HepG2 (cell line): ENCODE data around the gene PRM3. TPM values are rescaled to one million over a fixed set of nuclear protein-coding genes. Genes with fewer than 3 reads are reported as not detected.

Source experiments
- AKNA ChIP-seq: sonication (generic); formaldehyde crosslinking; IDR thresholded peaks from 2 replicates; pipeline ENCODE4 v1.4.0; 2020; ENCODE audit warnings: missing genetic modification reagents, borderline replicate concordance
- ELF3 ChIP-seq: IDR thresholded peaks from 2 replicates; pipeline ENCODE4 v1.6.1; 2016; ENCODE audit warnings: missing genetic modification reagents, missing compliant biosample characterization
- FOSL2 ChIP-seq: sonication (generic); formaldehyde crosslinking; IDR thresholded peaks from 2 replicates; pipeline ENCODE4 v1.4.0; 2020; ENCODE audit warnings: missing genetic modification reagents
- HMGXB4 ChIP-seq, 2 experiments: sonication (generic) in 1 of 2; formaldehyde crosslinking in 1 of 2; IDR thresholded peaks; 2 replicates each; pipeline versions ENCODE4 v1.4.0 to v1.6.1; 2018 to 2020; ENCODE audit warnings: missing genetic modification reagents in 2 of 2, borderline replicate concordance in 1 of 2, low read depth in 1 of 2, mild to moderate bottlenecking in 1 of 2, missing biosample characterization in 1 of 2
- IKZF5 ChIP-seq: IDR thresholded peaks from 2 replicates; pipeline ENCODE4 v1.6.1; 2018; ENCODE audit warnings: missing genetic modification reagents, mild to moderate bottlenecking, missing compliant biosample characterization
- KLF12 ChIP-seq: sonication (generic); formaldehyde crosslinking; IDR thresholded peaks from 2 replicates; pipeline ENCODE4 v1.4.0; 2020; ENCODE audit warnings: missing genetic modification reagents, borderline replicate concordance
- MEIS1 ChIP-seq: sonication (generic); formaldehyde crosslinking; IDR thresholded peaks from 2 replicates; pipeline ENCODE4 v1.9.0; 2021; ENCODE audit warnings: mild to moderate bottlenecking, missing genetic modification reagents, moderate library complexity, borderline replicate concordance
- MEIS2 ChIP-seq: sonication (generic); formaldehyde crosslinking; IDR thresholded peaks from 2 replicates; pipeline ENCODE4 v1.9.0; 2021; ENCODE audit warnings: mild to moderate bottlenecking, missing genetic modification reagents
- MTF2 ChIP-seq: sonication (generic); formaldehyde crosslinking; IDR thresholded peaks from 2 replicates; pipeline ENCODE4 v1.5.0; 2020; ENCODE audit warnings: missing genetic modification reagents, borderline replicate concordance
- NCOA2 ChIP-seq: sonication (generic); formaldehyde crosslinking; IDR thresholded peaks from 2 replicates; pipeline ENCODE4 v1.8.0; 2022; ENCODE audit warnings: inconsistent platforms
- NR3C1 ChIP-seq: sonication (generic); formaldehyde crosslinking; IDR thresholded peaks from 2 replicates; pipeline ENCODE4 v1.4.0; 2020; ENCODE audit warnings: missing genetic modification reagents
- PHF21A ChIP-seq: sonication (generic); formaldehyde crosslinking; IDR thresholded peaks from 2 replicates; pipeline ENCODE4 v1.5.0; 2020; ENCODE audit warnings: mild to moderate bottlenecking, missing genetic modification reagents
- RFXAP ChIP-seq: sonication (generic); formaldehyde crosslinking; IDR thresholded peaks from 2 replicates; pipeline ENCODE4 v1.4.0; 2020; ENCODE audit warnings: missing genetic modification reagents, borderline replicate concordance
- RXRB ChIP-seq: IDR thresholded peaks from 2 replicates; pipeline ENCODE4 v1.6.1; 2016; ENCODE audit warnings: borderline replicate concordance, missing genetic modification reagents, missing compliant biosample characterization
- ZNF33A ChIP-seq: sonication (generic); formaldehyde crosslinking; IDR thresholded peaks from 2 replicates; pipeline ENCODE4 v1.5.1; 2020; ENCODE audit warnings: missing genetic modification reagents, mild to moderate bottlenecking, moderate library complexity, borderline replicate concordance
- ZNF543 ChIP-seq: sonication (generic); formaldehyde crosslinking; IDR thresholded peaks from 2 replicates; pipeline ENCODE4 v1.4.0; 2020; ENCODE audit warnings: mild to moderate bottlenecking, missing genetic modification reagents
- ZXDC ChIP-seq: sonication (generic); formaldehyde crosslinking; IDR thresholded peaks from 2 replicates; pipeline ENCODE4 v1.5.0; 2020; ENCODE audit warnings: mild to moderate bottlenecking, missing genetic modification reagents
- polyA plus RNA-seq, 8 experiments: library from polyadenylated mRNA; depleted of rRNA in 3 of 8; stranded (reverse) in 7 of 8; unstranded in 1 of 8; fragments of >200 nt; fragmentation: Illumina TruSeq in 4 of 8; extraction: Trizol in 4 of 8; gene quantifications; 2 replicates each; pipeline versions ENCODE4 v1.2.1 to v1.2.3, GENCODE V29; 2011 to 2016; ENCODE audit warnings: low read depth in 4 of 8, missing spikeins in 1 of 8, mixed read lengths in 1 of 8; ENCODE audit not compliant: insufficient read depth in 1 of 8
- total RNA-seq, 5 experiments: library from RNA; depleted of rRNA; stranded (reverse); fragments of >200 nt; fragmentation: Illumina TruSeq; extraction: Trizol; gene quantifications; 2 replicates each; pipeline ENCODE4 v1.2.3, GENCODE V29; 2016; ENCODE audit warnings: low read depth in 1 of 5

The PRM3 gene
- total and polyA plus RNA-seq, 2 of the 13 experiments (the other 11 are each of a cell fraction or from before 2014, with no cell fraction given), result not detected

- TF ChIP-seq KLF12 (CRISPR knock-in tag) (0 out of 2 replicates have a peak, but pooled peaks have one; percentile 44), IKZF5 (CRISPR knock-in tag) (0 out of 2 replicates have a peak, but pooled peaks have one; percentile 21), MTF2 (CRISPR knock-in tag) (0 out of 2 replicates have a peak, but pooled peaks have one; percentile 69), NCOA2 (0 out of 2 replicates have a peak, but pooled peaks have one; percentile 33), ZNF543 (no peak), AKNA (CRISPR knock-in tag) (no peak), MEIS1 (CRISPR knock-in tag) (peak; percentile 87; the same call in 1 of the 2 replicates), HMGXB4 (CRISPR knock-in tag; IDR thresholded peaks at IDR 0.05; ENCODE audit: borderline replicate concordance in 1 of 2, low read depth in 1 of 2) (0 out of 4 replicates have a peak, but pooled peaks of 1 of the 2 experiments have one; percentile 39), MEIS2 (CRISPR knock-in tag) (peak; percentile 92), RFXAP (CRISPR knock-in tag) (no peak), NR3C1 (CRISPR knock-in tag) (no peak), FOSL2 (peak; percentile 43), ZXDC (CRISPR knock-in tag) (0 out of 2 replicates have a peak, but pooled peaks have one; percentile 38), RXRB (peak; percentile 75), ELF3 (CRISPR knock-in tag) (peak; percentile 49; the same call in 1 of the 2 replicates), PHF21A (CRISPR knock-in tag) (0 out of 2 replicates have a peak, but pooled peaks have one; percentile 45), ZNF33A (CRISPR knock-in tag) (no peak)
Observed at GRCh38 chr16:11224096-11224893, 49.1 kb downstream of the PRM3 start (continued).
